HL-60/S4 treated with phorbol 12-myristate 13-acetate at 8.2 ng/mL for 4 days and 3 days (cell line): ENCODE measurements around the gene SPINT1.

Experiments
- in situ Hi-C: fragments of 300-500 bp; cut with MboI; formaldehyde crosslinking; loops from 2 replicates; pipeline ENCODE4 v1.15.0; 2022; ENCODE audit warnings: low sequenced_read_pairs

Gene SPINT1

GRCh38 chr15:40829115-40829514, 14.7 kb upstream of the SPINT1 start:
- in situ Hi-C loops: no loop called here

- in situ Hi-C loops: no loop called here
Measured at GRCh38 chr15:40830884-40831283, 13.0 kb upstream of the SPINT1 start.

- in situ Hi-C loops: no loop called here
Measured at GRCh38 chr15:40831861-40832260, 12.0 kb upstream of the SPINT1 start.

DNA sequence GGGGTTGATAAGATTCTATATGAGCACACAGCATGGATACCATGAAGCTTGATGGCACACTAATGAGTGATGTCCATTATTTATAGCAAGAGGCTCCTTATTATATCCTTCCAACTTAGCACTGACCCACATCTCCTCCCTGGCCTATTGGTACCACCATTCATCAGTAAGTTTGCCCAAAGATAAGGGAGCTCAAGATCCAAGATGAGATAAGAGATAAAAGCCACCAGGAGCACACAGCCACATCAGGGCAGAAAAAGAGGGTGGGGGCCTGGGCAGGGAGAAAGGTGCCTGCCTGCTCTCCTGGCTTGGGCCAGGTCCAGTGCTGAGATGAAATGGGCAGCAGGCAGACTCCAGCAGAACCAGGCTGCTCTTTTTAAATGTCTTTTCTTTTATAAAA, 10.9 kb upstream of the SPINT1 start:
- in situ Hi-C loops: no loop called here

- in situ Hi-C loops: no loop called here
Measured at GRCh38 chr15:40836020-40836419, 7.8 kb upstream of the SPINT1 start.

DNA sequence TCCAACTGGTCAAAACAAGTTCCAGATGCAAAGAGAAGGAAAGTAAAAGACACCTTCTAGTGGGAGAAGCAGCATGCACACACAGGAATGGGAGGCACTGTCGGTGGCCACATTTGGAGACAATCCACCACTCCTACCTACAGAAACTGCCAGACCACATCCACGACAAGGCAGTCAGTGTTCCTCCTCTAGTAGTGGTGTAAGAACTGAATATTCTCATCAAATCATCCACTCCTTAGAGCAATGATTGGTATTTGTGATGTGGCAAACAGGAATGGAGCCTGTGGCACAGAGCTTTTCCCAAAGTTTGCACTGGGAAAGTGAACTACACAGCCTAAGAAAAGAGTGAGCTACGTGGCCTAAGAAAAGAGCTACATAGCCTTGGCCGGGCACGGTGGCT, 5.1 kb upstream of the SPINT1 start:
- in situ Hi-C loops: no loop called here

DNA sequence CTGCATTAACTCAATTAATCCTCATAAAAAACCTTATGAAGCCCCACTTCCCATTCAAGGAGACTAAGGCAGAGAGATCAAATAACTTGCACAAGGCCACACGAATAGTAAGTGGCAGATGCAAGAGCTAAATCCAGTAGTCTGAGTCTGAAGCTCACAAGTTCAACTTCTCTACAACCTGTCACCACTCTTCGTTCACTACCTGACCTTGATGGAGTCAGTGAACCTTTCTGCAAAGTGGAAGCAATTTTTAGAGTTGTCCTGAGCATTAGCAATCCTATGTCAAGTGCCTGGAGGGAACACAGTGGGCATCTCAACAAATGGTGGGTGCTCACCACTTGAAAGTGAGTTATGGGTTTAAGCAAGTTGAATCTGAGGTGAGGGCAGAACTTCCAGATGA, 2.1 kb upstream of the SPINT1 start:
- in situ Hi-C loops: no loop called here

DNA sequence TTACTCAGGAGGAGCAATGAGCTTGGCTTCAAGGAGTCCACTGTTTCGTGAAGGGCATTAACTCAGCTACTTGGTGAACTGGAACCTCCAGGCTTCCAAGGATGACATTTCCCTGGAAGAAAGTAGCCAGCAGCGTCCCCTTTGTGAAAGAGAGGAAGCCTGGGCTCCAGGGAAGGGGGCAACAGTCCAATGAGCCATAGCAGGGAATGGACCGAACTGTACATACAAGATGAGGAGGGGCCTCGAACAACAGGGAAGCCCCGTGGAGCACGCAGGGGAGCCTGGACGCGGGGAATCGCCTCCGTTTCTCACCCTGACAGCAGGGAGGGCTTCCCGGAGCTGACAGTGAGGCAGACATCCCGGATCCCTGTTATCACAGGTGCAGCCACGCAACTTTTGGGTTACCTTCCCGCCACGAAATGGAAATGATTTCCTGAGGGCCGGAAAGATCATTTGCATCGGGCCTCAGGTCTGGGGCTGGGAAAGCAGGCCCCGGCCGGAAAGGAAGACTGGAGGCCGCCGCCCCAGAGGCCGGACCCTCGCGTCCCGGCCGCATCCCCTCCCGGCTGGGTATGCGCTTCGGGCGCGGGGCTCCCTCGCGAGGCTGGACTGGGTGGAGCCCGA, 475 bp upstream of the SPINT1 start:
- in situ Hi-C loops: no loop called here

DNA sequence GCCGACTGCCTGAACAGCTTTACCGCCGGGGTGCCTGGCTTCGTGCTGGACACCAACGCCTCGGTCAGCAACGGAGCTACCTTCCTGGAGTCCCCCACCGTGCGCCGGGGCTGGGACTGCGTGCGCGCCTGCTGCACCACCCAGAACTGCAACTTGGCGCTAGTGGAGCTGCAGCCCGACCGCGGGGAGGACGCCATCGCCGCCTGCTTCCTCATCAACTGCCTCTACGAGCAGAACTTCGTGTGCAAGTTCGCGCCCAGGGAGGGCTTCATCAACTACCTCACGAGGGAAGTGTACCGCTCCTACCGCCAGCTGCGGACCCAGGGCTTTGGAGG, 815 bp downstream of the SPINT1 start:
- in situ Hi-C loops: no loop called here

- in situ Hi-C loops: no loop called here
Measured at GRCh38 chr15:40845036-40845435, 1.2 kb downstream of the SPINT1 start.

DNA sequence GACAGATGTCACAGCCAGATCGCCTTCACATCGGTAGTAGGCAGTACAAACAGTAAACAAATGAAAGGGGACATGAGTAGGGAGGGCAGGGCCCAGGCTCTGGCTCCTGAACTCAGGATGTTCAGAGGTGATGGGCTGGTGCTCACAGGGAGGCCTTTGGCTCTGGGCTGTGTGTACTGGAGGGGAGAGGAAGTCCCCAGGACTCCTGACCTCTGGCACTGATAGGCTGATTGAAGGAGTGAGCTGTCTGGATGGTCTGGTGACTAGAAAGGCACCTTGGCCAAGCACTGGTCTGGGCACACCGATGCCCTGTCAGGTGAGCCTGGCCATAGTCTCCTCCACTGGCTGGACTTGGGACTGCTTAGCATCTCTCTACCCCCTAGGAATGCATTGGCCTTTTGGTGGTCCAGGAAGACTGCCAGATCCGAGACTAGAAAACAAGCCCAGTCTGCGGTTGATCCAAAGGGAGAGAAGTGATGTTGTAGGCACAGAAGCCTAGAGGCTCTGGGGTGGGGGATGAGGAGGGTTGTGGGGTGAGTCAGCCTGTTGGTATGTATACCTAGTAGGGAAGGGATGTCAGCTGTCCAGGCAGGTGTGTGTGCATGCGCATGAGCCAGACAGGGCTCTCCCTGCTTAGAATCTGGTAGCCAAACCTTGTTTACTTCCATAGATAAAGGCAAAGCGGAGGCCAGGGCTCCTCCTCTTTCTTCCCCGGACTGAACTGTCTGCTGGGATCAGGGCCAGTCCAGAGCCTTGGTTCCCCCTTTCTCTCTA, 1.9 kb downstream of the SPINT1 start:
- in situ Hi-C loops: no loop called here

DNA sequence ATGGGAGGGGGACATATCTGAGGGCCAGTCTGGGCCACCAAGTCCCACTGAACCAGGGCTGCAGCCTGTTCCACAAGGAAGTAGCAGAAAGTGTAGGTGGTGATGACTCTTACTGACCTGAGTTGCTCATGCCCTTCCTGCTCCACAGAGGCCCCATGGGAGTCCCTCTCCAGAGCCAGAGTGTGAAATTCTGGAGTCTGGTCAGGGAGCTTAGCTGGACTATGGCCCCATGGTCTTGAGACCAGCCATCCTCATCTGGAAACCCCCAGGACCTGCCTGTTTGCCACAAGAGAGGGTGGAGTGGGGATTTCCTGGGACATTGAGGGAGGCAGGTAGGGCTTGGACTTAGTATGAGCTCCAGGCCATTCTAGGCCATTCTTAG, 3.0 kb downstream of the SPINT1 start:
- in situ Hi-C loops: no loop called here

GRCh38 chr15:40847223-40847961, 3.5 kb downstream of the SPINT1 start:
- in situ Hi-C loops: no loop called here

DNA sequence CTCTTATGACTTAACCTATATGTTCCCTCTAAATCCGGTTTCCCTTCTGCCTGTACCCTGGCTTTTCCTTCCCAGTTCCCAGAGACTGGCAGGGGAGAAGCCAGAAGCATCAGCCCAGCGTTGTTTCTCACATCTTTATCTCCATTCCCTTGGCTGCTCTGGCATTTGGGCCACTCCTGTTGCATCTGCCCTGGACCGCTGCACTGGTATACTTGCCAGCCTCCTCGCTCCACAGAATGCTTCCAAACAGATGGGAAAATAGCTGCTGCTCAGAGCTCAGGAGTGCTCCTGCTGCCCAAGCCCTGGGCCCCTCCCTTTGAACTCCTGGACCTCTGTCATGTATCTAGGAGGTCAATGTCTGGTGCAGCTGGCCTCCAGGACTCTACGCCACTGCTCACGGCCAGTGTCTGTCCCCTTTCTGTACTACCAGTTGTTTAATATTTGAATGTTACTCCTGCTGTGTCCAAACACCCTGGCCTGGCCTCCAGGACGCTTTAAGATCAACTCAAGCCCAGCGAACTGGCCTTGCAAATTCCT, 6.8 kb downstream of the SPINT1 start:
- in situ Hi-C loops: no loop called here

DNA sequence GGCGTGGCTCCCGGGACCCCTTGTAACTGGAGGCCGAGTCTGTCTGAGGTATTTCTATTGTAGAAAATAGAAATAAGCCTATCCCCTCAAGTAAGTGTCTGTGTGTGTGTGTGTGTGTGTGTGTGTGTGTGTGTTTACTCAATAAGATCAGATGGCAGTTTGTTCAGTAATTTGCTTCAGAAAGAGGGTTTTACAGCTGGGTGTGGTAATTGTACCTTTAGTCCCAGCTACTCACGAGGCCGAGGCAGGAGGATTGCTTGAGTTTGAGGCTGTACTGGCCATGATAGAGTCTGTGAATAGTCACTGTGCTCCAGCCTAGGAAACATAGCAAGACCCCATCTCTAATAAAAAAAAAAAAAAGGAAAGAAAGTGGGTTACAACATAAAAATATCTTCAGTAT, 8.7 kb downstream of the SPINT1 start:
- in situ Hi-C loops: no loop called here

DNA sequence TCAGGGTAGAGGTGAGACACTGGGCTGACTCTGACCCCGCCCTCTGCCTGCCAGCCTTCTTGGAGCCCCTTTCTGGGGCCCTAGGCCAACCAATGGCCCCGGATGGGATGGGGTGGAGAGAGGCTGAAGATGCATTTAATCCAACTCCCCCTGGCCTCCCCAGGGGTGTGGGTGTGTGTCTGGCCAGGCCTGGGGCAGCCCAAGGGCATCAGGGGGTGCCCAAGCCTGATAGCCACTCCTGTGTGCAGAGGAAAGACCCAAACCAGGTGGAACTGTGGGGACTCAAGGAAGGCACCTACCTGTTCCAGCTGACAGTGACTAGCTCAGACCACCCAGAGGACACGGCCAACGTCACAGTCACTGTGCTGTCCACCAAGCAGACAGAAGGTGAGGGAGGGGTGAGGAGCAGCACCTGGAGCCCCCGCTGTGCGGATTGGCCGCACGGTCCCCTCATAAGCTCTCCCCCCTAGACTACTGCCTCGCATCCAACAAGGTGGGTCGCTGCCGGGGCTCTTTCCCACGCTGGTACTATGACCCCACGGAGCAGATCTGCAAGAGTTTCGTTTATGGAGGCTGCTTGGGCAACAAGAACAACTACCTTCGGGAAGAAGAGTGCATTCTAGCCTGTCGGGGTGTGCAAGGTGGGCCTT, 9.5 kb downstream of the SPINT1 start:
- in situ Hi-C loops: no loop called here

- in situ Hi-C loops: no loop called here
Measured at GRCh38 chr15:40854161-40854560, 10.3 kb downstream of the SPINT1 start.

DNA sequence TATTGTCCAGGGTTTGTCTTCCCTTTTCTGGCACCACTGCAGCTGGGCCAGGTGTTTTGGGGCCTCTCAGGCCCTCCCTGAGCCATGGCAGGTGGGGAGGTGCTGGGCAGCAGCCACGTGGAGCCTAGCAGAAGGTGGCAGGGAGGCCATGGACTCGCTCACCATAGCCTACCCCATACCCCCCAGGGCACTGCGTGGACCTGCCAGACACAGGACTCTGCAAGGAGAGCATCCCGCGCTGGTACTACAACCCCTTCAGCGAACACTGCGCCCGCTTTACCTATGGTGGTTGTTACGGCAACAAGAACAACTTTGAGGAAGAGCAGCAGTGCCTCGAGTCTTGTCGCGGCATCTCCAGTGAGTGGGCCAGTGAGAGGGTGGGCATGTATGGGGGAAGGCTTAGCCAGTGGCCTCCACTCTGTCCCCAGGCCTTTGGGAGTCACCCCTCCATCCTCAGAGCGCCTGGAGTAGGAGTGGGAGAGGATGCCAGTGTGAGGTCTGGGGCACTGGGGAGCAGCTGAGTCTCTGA, 11.9 kb downstream of the SPINT1 start:
- in situ Hi-C loops: no loop called here

DNA sequence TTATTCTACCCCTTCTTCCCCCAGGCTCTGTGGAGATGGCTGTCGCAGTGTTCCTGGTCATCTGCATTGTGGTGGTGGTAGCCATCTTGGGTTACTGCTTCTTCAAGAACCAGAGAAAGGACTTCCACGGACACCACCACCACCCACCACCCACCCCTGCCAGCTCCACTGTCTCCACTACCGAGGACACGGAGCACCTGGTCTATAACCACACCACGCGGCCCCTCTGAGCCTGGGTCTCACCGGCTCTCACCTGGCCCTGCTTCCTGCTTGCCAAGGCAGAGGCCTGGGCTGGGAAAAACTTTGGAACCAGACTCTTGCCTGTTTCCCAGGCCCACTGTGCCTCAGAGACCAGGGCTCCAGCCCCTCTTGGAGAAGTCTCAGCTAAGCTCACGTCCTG, 12.9 kb downstream of the SPINT1 start:
- in situ Hi-C loops: no loop called here

DNA sequence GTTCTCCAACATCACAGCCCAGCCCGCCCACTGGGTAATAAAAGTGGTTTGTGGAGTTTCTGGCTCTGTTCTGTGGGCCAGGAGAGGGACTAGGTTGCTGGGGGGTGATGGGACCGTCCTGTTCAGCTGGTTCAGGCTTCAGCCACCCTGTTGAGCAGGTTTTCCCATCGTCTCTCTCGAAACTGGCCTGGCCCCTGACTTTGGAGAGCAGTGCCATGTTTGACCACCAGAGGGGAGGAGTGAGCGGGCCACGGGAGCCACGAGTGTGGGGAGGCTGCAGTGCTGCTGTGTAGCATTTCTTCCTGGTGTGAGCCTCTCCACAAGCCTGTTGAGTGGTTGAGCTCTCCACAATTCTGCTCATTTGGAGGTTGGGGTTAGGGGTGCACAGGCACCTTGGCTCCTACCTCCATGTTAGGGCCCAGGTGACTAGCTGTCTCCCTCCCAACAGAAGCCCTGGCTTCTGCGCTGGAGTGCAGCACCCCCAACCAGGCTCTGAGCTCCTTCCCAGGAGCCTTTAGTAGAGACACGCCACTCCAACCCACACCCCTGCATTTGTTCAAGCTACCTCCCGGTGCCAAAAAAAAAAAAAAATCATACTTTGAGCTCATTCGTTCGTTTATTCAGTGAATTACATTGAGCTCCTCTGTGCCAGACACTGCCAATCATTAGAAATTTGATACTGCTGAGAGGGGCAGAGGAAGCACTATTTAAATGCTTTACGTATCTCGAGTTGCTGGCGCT, 13.9 kb downstream of the SPINT1 start:
- in situ Hi-C loops: no loop called here

GRCh38 chr15:40858706-40859105, 14.9 kb downstream of the SPINT1 start:
- in situ Hi-C loops: no loop called here
